DND-41 (cell line): ENCODE results near the gene NKAIN4.

Experiments used
- ATAC-seq: fragments of 200-7000 bp; cut with Tn5 transposase; 3 replicates; pipeline ENCODE4 v1.9.1; 2021; ENCODE audit warnings: low read depth; ENCODE audit not compliant: insufficient read depth
- DNase-seq: peaks from one replicate; pipeline ENCODE4 v3.0.0-alpha.2; 2020
- H2AFZ ChIP-seq: 2 replicates; pipeline ENCODE4 v1.6.0; 2012; ENCODE audit warnings: low read depth, low read length
- H3K27ac ChIP-seq: 2 replicates; pipeline ENCODE4 v1.5.1; 2012; ENCODE audit warnings: low read length, inconsistent platforms
- H3K27me3 ChIP-seq: fragments of 200-600 bp; sonication (generic); 2 replicates; pipeline ENCODE4 v1.6.0; 2012; ENCODE audit warnings: low read length, mild to moderate bottlenecking, inconsistent platforms; ENCODE audit not compliant: insufficient read depth, poor library complexity
- H3K36me3 ChIP-seq: 2 replicates; pipeline ENCODE4 v1.5.1; 2012; ENCODE audit warnings: low read length, inconsistent platforms; ENCODE audit not compliant: insufficient read depth
- H3K4me1 ChIP-seq: 2 replicates; pipeline ENCODE4 v1.5.1; 2012; ENCODE audit warnings: mild to moderate bottlenecking, low read length; ENCODE audit not compliant: insufficient read depth
- H3K4me2 ChIP-seq: 2 replicates; pipeline ENCODE4 v1.6.0; 2012; ENCODE audit warnings: mild to moderate bottlenecking, moderate library complexity, low read length, inconsistent platforms; ENCODE audit not compliant: insufficient read depth
- H3K4me3 ChIP-seq, 2 experiments: fragments of 200-600 bp in 1 of 2; shearing (Covaris generic) in 1 of 2; 2 replicates each; pipeline ENCODE4 v1.5.1; 2012 to 2016; ENCODE audit warnings: inconsistent platforms in 2 of 2, low read length in 2 of 2, mild to moderate bottlenecking in 2 of 2, low read depth in 1 of 2, moderate library complexity in 1 of 2
- H3K79me2 ChIP-seq: 2 replicates; pipeline ENCODE4 v1.6.0; 2012; ENCODE audit warnings: low read length, inconsistent platforms; ENCODE audit not compliant: insufficient read depth
- H3K9ac ChIP-seq: 2 replicates; pipeline ENCODE4 v1.6.0; 2012; ENCODE audit warnings: low read depth, mild to moderate bottlenecking, inconsistent platforms, low read length, moderate library complexity
- H3K9me3 ChIP-seq: 2 replicates; pipeline ENCODE4 v1.5.1; 2012; ENCODE audit warnings: low read length, moderate library complexity, mild to moderate bottlenecking, inconsistent platforms; ENCODE audit not compliant: insufficient read depth, severe bottlenecking
- H4K20me1 ChIP-seq: 2 replicates; pipeline ENCODE4 v1.6.0; 2012; ENCODE audit warnings: low read length; ENCODE audit not compliant: insufficient read depth
- EZH2 ChIP-seq: IDR thresholded peaks from 3 replicates; pipeline ENCODE4 v1.6.1; 2012; ENCODE audit warnings: borderline replicate concordance, low read depth, mild to moderate bottlenecking, moderate library complexity, low read length, inconsistent platforms; ENCODE audit not compliant: severe bottlenecking
- TF ChIP-seq, protein P1 (sequence below): IDR thresholded peaks from 2 replicates; pipeline ENCODE4 v1.5.1; 2012; ENCODE audit warnings: borderline replicate concordance, low read length, moderate library complexity, mild to moderate bottlenecking; ENCODE audit not compliant: poor library complexity, severe bottlenecking; ENCODE audit errors: extremely low read depth

Gene NKAIN4

DNA sequence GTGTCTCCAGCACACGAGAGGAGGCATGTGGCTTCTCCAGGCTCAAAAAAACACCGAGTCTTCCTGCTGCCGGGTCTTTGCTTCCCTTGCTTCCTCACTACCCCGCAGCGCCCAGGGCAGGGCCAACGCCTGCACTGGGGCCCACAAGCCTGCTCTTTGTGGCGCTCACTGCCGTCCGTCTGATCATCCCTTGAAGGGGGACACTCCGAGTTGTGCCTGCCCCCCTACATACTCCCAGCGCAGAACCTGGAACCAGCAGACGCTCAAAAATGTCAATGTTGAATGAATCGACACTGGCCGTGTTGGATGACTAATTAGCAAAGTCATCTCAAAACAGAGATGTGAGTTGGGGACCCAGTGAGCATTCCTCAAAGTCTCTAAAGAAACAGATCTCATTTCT lies 10.3 kb upstream of the NKAIN4 start:
- Histone ChIP-seq H4K20me1 (no peaks in the 10 kb centered on the region), H2AFZ (no peak overlapping the region), H3K36me3 (no peaks in the 10 kb centered on the region), H3K4me3 (no peak overlapping the region), H3K27me3 (peaks cover 13% of the 10 kb centered on the region), H3K27ac (no peak overlapping the region), H3K4me2 (no peak overlapping the region), H3K79me2 (no peaks in the 10 kb centered on the region), H3K9me3 (no peaks in the 10 kb centered on the region), H3K4me1 (no peaks in the 10 kb centered on the region), H3K9ac (no peak overlapping the region)
- no peak for TF ChIP-seq EZH2
- TF ChIP-seq, protein P1, sequence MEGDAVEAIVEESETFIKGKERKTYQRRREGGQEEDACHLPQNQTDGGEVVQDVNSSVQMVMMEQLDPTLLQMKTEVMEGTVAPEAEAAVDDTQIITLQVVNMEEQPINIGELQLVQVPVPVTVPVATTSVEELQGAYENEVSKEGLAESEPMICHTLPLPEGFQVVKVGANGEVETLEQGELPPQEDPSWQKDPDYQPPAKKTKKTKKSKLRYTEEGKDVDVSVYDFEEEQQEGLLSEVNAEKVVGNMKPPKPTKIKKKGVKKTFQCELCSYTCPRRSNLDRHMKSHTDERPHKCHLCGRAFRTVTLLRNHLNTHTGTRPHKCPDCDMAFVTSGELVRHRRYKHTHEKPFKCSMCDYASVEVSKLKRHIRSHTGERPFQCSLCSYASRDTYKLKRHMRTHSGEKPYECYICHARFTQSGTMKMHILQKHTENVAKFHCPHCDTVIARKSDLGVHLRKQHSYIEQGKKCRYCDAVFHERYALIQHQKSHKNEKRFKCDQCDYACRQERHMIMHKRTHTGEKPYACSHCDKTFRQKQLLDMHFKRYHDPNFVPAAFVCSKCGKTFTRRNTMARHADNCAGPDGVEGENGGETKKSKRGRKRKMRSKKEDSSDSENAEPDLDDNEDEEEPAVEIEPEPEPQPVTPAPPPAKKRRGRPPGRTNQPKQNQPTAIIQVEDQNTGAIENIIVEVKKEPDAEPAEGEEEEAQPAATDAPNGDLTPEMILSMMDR = no peak
- DNase-seq (no peak), ATAC-seq (no peak)

DNA sequence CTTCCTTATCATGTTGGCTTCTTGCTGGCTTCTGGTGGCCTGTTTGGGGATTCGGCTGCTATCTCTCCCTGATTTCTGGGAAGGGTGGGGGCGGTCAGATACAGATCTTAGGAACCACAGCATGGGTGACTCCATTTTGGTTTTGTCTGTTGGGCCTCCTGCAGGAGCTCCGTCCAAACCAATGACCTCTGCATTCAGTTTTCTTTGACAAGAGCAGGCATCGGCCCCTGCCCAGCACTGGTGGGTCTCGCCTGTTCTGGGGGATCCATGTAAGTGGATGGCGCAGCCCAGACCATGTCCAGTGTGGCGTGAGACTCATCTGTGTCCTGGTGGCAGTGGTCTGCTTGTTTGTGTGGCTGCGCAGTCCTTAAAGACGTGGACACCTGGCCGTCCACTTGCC lies 9.7 kb upstream of the NKAIN4 start:
- no peaks in the 10 kb centered on the region for H3K9me3 ChIP-seq
- TF ChIP-seq EZH2 = no peak
- TF ChIP-seq, protein P1 = no peak
- no peak overlapping the region for H3K4me2 ChIP-seq
- no peak overlapping the region for H3K27ac ChIP-seq
- H3K4me1 ChIP-seq = no peaks in the 10 kb centered on the region
- H2AFZ ChIP-seq = no peak overlapping the region
- H3K79me2 ChIP-seq = no peaks in the 10 kb centered on the region
- ATAC-seq = no peak
- no peak overlapping the region for H3K4me3 ChIP-seq
- no peak overlapping the region for H3K9ac ChIP-seq
- H3K27me3 ChIP-seq = peaks cover 13% of the 10 kb centered on the region
- no peaks in the 10 kb centered on the region for H3K36me3 ChIP-seq
- H4K20me1 ChIP-seq = no peaks in the 10 kb centered on the region
- no peak for DNase-seq

DNA sequence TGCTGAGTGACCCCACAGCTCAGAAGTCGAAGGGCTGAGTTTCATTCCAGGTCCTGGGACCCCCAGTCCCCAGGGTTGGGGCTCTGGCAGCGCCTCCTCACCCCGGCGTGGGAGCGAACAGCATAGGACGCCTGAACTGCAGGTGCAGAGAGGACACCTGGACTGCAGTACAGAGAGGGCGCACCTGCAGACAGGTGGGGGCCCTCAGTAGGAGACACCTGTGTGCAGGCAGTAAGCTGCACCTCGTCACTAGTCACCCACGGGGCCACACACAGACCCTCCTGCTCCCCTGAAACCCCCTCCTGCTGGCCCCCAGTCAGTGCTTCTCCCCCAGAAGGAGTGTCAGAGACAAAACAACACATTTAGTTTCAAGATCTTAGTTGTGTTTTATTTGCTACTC lies 8.6 kb upstream of the NKAIN4 start:
- no peaks in the 10 kb centered on the region for H3K36me3 ChIP-seq
- H3K4me3 ChIP-seq = no peak overlapping the region
- H3K27ac ChIP-seq = no peak overlapping the region
- no peak for DNase-seq
- no peaks in the 10 kb centered on the region for H3K4me1 ChIP-seq
- no peaks in the 10 kb centered on the region for H3K9me3 ChIP-seq
- H2AFZ ChIP-seq = no peak overlapping the region
- H3K79me2 ChIP-seq = no peaks in the 10 kb centered on the region
- no peak for ATAC-seq
- no peak overlapping the region for H3K4me2 ChIP-seq
- H3K9ac ChIP-seq = no peak overlapping the region
- TF ChIP-seq, protein P1 = no peak
- H4K20me1 ChIP-seq = peaks cover 2% of the 10 kb centered on the region; the same call in 1 of the 2 replicates
- peaks cover 13% of the 10 kb centered on the region for H3K27me3 ChIP-seq
